ENCODE data around the gene LYPLA2. TPM values are rescaled to one million over a fixed set of nuclear protein-coding genes. Genes with fewer than 3 reads are reported as not detected.

LYPLA2 gene
- total RNA-seq, 1 experiment from 2014 or later, result 78.0 TPM

GRCh38 chr1:23816361-23816760 is 25.4 kb downstream of the LYPLA2 start:
- no peaks in the 10 kb centered on the region for H3K9me2 ChIP-seq (ENCODE audit: insufficient read depth)
- no peak for ATAC-seq
- H3K79me2 ChIP-seq (ENCODE audit: insufficient read depth, low read length), result no peaks in the 10 kb centered on the region
- H3K4me1 ChIP-seq (ENCODE audit: control insufficient read depth in 1 of 2, insufficient read depth in 2 of 2, low read length in 2 of 2), result no peaks in the 10 kb centered on the region
- ChIA-PET RAD21 (ENCODE audit: low non-redundant PET in 1 of 2, low total read pairs in 2 of 2, uncharacterized antibody in 2 of 2, unreplicated experiment in 2 of 2) (no interaction called here), POLR2A (no interaction called here), CTCF (no interaction called here)
- no peak overlapping the region for H2AFZ ChIP-seq (ENCODE audit: low read depth, low read length, poor library complexity, severe bottlenecking)
- no peak overlapping the region for H3K9ac ChIP-seq (ENCODE audit: low read length)
- H3K4me3 ChIP-seq (replicated peaks in 1 of 2; ENCODE audit: low read depth in 1 of 2, low read length in 2 of 2), result no peak overlapping the region
- no peak overlapping the region for H3K4me2 ChIP-seq (ENCODE audit: low read length)
- H3K36me3 ChIP-seq (ENCODE audit: control insufficient read depth in 1 of 2, insufficient read depth in 2 of 2, low read length in 2 of 2), result peaks cover 0 to 5% of the 10 kb centered on the region in 2 experiments; a peak in 1 of 4 replicates
- H3K9me3 ChIP-seq (ENCODE audit: control insufficient read depth in 1 of 2, insufficient read depth in 1 of 2, low read depth in 1 of 2, low read length in 2 of 2), result no peaks in the 10 kb centered on the region
- intact Hi-C loops (cut with micrococcal nuclease), result no loop called here
- TF ChIP-seq SRF (IDR thresholded peaks at IDR 0.05; ENCODE audit: low read depth), result no peak
- TF ChIP-seq EGR1 (IDR thresholded peaks at IDR 0.05; ENCODE audit: low read depth), result no peak
- TF ChIP-seq FOSL1 (IDR thresholded peaks at IDR 0.05; ENCODE audit: low read depth), result no peak
- TF ChIP-seq SP1 (IDR thresholded peaks at IDR 0.05; ENCODE audit: low read depth), result no peak
- TF ChIP-seq POLR2A (IDR thresholded peaks at IDR 0.05; ENCODE audit: borderline replicate concordance, extremely low read depth, insufficient read depth, insufficient read length), result no peak
- TF ChIP-seq, protein P1, sequence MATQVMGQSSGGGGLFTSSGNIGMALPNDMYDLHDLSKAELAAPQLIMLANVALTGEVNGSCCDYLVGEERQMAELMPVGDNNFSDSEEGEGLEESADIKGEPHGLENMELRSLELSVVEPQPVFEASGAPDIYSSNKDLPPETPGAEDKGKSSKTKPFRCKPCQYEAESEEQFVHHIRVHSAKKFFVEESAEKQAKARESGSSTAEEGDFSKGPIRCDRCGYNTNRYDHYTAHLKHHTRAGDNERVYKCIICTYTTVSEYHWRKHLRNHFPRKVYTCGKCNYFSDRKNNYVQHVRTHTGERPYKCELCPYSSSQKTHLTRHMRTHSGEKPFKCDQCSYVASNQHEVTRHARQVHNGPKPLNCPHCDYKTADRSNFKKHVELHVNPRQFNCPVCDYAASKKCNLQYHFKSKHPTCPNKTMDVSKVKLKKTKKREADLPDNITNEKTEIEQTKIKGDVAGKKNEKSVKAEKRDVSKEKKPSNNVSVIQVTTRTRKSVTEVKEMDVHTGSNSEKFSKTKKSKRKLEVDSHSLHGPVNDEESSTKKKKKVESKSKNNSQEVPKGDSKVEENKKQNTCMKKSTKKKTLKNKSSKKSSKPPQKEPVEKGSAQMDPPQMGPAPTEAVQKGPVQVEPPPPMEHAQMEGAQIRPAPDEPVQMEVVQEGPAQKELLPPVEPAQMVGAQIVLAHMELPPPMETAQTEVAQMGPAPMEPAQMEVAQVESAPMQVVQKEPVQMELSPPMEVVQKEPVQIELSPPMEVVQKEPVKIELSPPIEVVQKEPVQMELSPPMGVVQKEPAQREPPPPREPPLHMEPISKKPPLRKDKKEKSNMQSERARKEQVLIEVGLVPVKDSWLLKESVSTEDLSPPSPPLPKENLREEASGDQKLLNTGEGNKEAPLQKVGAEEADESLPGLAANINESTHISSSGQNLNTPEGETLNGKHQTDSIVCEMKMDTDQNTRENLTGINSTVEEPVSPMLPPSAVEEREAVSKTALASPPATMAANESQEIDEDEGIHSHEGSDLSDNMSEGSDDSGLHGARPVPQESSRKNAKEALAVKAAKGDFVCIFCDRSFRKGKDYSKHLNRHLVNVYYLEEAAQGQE (IDR thresholded peaks at IDR 0.05; ENCODE audit: low read depth), result no peak
- no peak for TF ChIP-seq POLR2AphosphoS5 (IDR thresholded peaks at IDR 0.05; ENCODE audit: low read depth, low read length)
- TF ChIP-seq CBX3 (IDR thresholded peaks at IDR 0.05; ENCODE audit: low read depth), result no peak
- TF ChIP-seq CTCF (IDR thresholded peaks at IDR 0.05 in 2 of 3, conservative IDR thresholded peaks at IDR 0.05 in 1 of 3; ENCODE audit: borderline replicate concordance in 1 of 3, insufficient read depth in 1 of 3, low read depth in 2 of 3, low read length in 2 of 3), result no peak
- TF ChIP-seq EZH2 (IDR thresholded peaks at IDR 0.05), result no peak
- no peak for TF ChIP-seq YY1 (IDR thresholded peaks at IDR 0.05; ENCODE audit: extremely low read depth, insufficient replicate concordance, low read depth, low read length)
- no peak overlapping the region for H3K27ac ChIP-seq (ENCODE audit: low read depth, low read length)
- no peaks in the 10 kb centered on the region for H3K27me3 ChIP-seq (ENCODE audit: insufficient read depth, low read length)
- BruUV-seq (replicated peaks), result no TSS peak
- no peaks in the 10 kb centered on the region for H4K20me1 ChIP-seq (ENCODE audit: insufficient read depth)
- DNase-seq (ENCODE audit: low read depth, low spot score), result no peak
